H9 (cell line): ENCODE results near the gene GNPDA1. TPM values are rescaled to one million over a fixed set of nuclear protein-coding genes. Genes with fewer than 3 reads are reported as not detected.

Experiments used
- DNase-seq: peaks from one replicate; pipeline ENCODE4 v3.0.0-alpha.2; 2017
- H2AFZ ChIP-seq: one replicate; pipeline ENCODE4 v1.6.1; 2013; ENCODE audit warnings: mild to moderate bottlenecking, low read length, control low read depth, moderate library complexity
- H2AK5ac ChIP-seq: 2 replicates; pipeline ENCODE4 v1.6.1; 2013; ENCODE audit warnings: low read length, control low read depth, mixed read lengths; ENCODE audit not compliant: insufficient read length
- H2BK120ac ChIP-seq: one replicate; pipeline ENCODE4 v1.6.1; 2013; ENCODE audit warnings: low read depth, mild to moderate bottlenecking, low read length, control low read depth, inconsistent platforms; ENCODE audit not compliant: poor library complexity, severe bottlenecking
- H2BK12ac ChIP-seq: 2 replicates; pipeline ENCODE4 v1.6.1; 2013; ENCODE audit warnings: low read length, control low read depth, mixed read lengths, low read depth; ENCODE audit not compliant: insufficient read length
- H2BK15ac ChIP-seq: 2 replicates; pipeline ENCODE4 v1.6.1; 2013; ENCODE audit warnings: low read depth, low read length, control low read depth
- H2BK20ac ChIP-seq: one replicate; pipeline ENCODE4 v1.6.1; 2013; ENCODE audit warnings: low read depth, mild to moderate bottlenecking, low read length, control low read depth, inconsistent platforms; ENCODE audit not compliant: poor library complexity, severe bottlenecking
- H2BK5ac ChIP-seq: 2 replicates; pipeline ENCODE4 v1.6.1; 2013; ENCODE audit warnings: low read length, control low read depth, mixed read lengths; ENCODE audit not compliant: insufficient read length
- H3K14ac ChIP-seq: 2 replicates; pipeline ENCODE4 v1.6.1; 2013; ENCODE audit warnings: low read length, control low read depth; ENCODE audit not compliant: insufficient read depth
- H3K18ac ChIP-seq: 2 replicates; pipeline ENCODE4 v1.6.1; 2013; ENCODE audit warnings: low read depth, mild to moderate bottlenecking, mixed read lengths, low read length, control low read depth; ENCODE audit not compliant: insufficient read length
- H3K23ac ChIP-seq: 2 replicates; pipeline ENCODE4 v1.6.1; 2013; ENCODE audit warnings: low read length, control low read depth, mixed read lengths, low read depth; ENCODE audit not compliant: insufficient read length
- H3K23me2 ChIP-seq: 2 replicates; pipeline ENCODE4 v1.6.1; 2013; ENCODE audit warnings: low read depth, mild to moderate bottlenecking, mixed read lengths, low read length, control low read depth; ENCODE audit not compliant: insufficient read length, poor library complexity, severe bottlenecking
- H3K27ac ChIP-seq: 2 replicates; pipeline ENCODE4 v1.5.1; 2013; ENCODE audit warnings: low read length, control low read depth, mixed read lengths, low read depth; ENCODE audit not compliant: insufficient read length
- H3K27me3 ChIP-seq: 2 replicates; pipeline ENCODE4 v1.6.1; 2013; ENCODE audit warnings: low read length, control low read depth, inconsistent platforms; ENCODE audit not compliant: insufficient read depth
- H3K4ac ChIP-seq: 2 replicates; pipeline ENCODE4 v1.6.1; 2013; ENCODE audit warnings: low read depth, mild to moderate bottlenecking, control low read depth, inconsistent platforms, low read length, moderate library complexity
- H3K4me1 ChIP-seq: 2 replicates; pipeline ENCODE4 v1.6.1; 2013; ENCODE audit warnings: low read length, control low read depth, inconsistent platforms; ENCODE audit not compliant: insufficient read depth
- H3K4me2 ChIP-seq: 2 replicates; pipeline ENCODE4 v1.6.1; 2013; ENCODE audit warnings: low read length, control low read depth, mixed read lengths; ENCODE audit not compliant: insufficient read length, insufficient read depth
- H3K56ac ChIP-seq: 2 replicates; pipeline ENCODE4 v1.6.1; 2013; ENCODE audit warnings: low read depth, mild to moderate bottlenecking, mixed read lengths, low read length, control low read depth; ENCODE audit not compliant: insufficient read length
- H3K79me1 ChIP-seq: 2 replicates; pipeline ENCODE4 v1.6.1; 2013; ENCODE audit warnings: low read depth, mild to moderate bottlenecking, moderate library complexity, low read length, control low read depth, inconsistent platforms; ENCODE audit not compliant: insufficient read depth, poor library complexity, severe bottlenecking
- H3K79me2 ChIP-seq: 2 replicates; pipeline ENCODE4 v1.6.1; 2013; ENCODE audit warnings: low read length, control low read depth, inconsistent platforms; ENCODE audit not compliant: insufficient read depth
- H3K9ac ChIP-seq: 2 replicates; pipeline ENCODE4 v1.6.1; 2013; ENCODE audit warnings: low read length, control low read depth, mixed read lengths; ENCODE audit not compliant: insufficient read length; ENCODE audit errors: extremely low read depth
- H3K9me3 ChIP-seq: one replicate; pipeline ENCODE4 v1.6.1; 2013; ENCODE audit warnings: low read depth, low read length, inconsistent platforms; ENCODE audit not compliant: control insufficient read depth
- H3T11ph ChIP-seq: one replicate; pipeline ENCODE4 v1.6.1; 2013; ENCODE audit warnings: mild to moderate bottlenecking, low read length, control low read depth, inconsistent platforms
- H4K20me1 ChIP-seq: one replicate; pipeline ENCODE4 v1.6.1; 2013; ENCODE audit not compliant: control insufficient read depth, insufficient read length, insufficient read depth
- H4K5ac ChIP-seq: 2 replicates; pipeline ENCODE4 v1.6.1; 2013; ENCODE audit warnings: low read depth, mild to moderate bottlenecking, mixed read lengths, low read length, control low read depth; ENCODE audit not compliant: insufficient read length
- H4K8ac ChIP-seq: replicated peaks from 2 replicates; pipeline ENCODE4 v1.6.1; 2013; ENCODE audit warnings: low read length, control low read depth, mixed read lengths, low read depth; ENCODE audit not compliant: insufficient read length
- H4K91ac ChIP-seq: 2 replicates; pipeline ENCODE4 v1.6.1; 2013; ENCODE audit warnings: low read depth, mild to moderate bottlenecking, moderate library complexity, mixed read lengths, low read length, control low read depth; ENCODE audit not compliant: insufficient read length
- H3K27ac Mint-ChIP-seq, 3 experiments: 2 replicates in 2 of 3; 3 replicates in 1 of 3; pipeline ENCODE4 v1.8.0; 2020 to 2021; ENCODE audit warnings: mixed read lengths in 3 of 3, mild to moderate bottlenecking in 1 of 3, moderate library complexity in 1 of 3
- H3K27me3 Mint-ChIP-seq: 2 replicates; pipeline ENCODE4 v1.8.0; 2021; ENCODE audit warnings: low read depth, mild to moderate bottlenecking, moderate library complexity, mixed read lengths
- H3K36me3 Mint-ChIP-seq, 3 experiments: 2 replicates in 2 of 3; 3 replicates in 1 of 3; pipeline ENCODE4 v1.8.0; 2020 to 2021; ENCODE audit warnings: low read depth in 3 of 3, mixed read lengths in 3 of 3; ENCODE audit not compliant: insufficient read depth in 1 of 3
- H3K4me1 Mint-ChIP-seq, 2 experiments: 2 replicates each; pipeline ENCODE4 v1.8.0; 2020; ENCODE audit warnings: mixed read lengths in 2 of 2
- H3K4me3 Mint-ChIP-seq, 2 experiments: 2 replicates in 1 of 2; 3 replicates in 1 of 2; pipeline ENCODE4 v1.8.0; 2020 to 2021; ENCODE audit warnings: mild to moderate bottlenecking in 2 of 2, mixed read lengths in 2 of 2, moderate library complexity in 1 of 2
- H3K9me3 Mint-ChIP-seq, 2 experiments: 2 replicates in 1 of 2; 3 replicates in 1 of 2; pipeline ENCODE4 v1.8.0; 2020; ENCODE audit warnings: mild to moderate bottlenecking in 2 of 2, mixed read lengths in 2 of 2, moderate library complexity in 1 of 2
- CTCF ChIP-seq: fragments of 200-600 bp; sonication (generic); conservative IDR thresholded peaks from 3 replicates; pipeline ENCODE4 v1.8.0; 2021; ENCODE audit warnings: antibody characterized with exemption, mild to moderate bottlenecking
- WGBS: extraction: QIAGEN DNeasy Blood & Tissue Kit; methylation state at CpG from one replicate; pipeline ENCODE4 v1.1.7; 2013; ENCODE audit warnings: missing lambda C conversion rate, low lambda C conversion rate, mixed read lengths; ENCODE audit not compliant: insufficient read length; ENCODE audit errors: extremely low coverage; 5-methylcytosine and 5-hydroxymethylcytosine counted together
- total RNA-seq: library from RNA; stranded (reverse); gene quantifications from 2 replicates; pipeline ENCODE4 v1.2.1, GENCODE V29; 2021

GNPDA1 gene
- total RNA-seq, 1 experiment from 2014 or later, result 66.8 TPM

GRCh38 chr5:141965071-141965470 is 47.8 kb downstream of the GNPDA1 start:
- Histone ChIP-seq H4K5ac (no peak overlapping the region), H3K79me1 (no peaks in the 10 kb centered on the region), H3K18ac (no peak overlapping the region), H3K79me2 (no peaks in the 10 kb centered on the region), H4K20me1 (no peaks in the 10 kb centered on the region), H3K27me3 (no peaks in the 10 kb centered on the region), H4K91ac (no peak overlapping the region), H3K4ac (no peak overlapping the region), H2BK5ac (no peak overlapping the region), H3K56ac (no peak overlapping the region), H3K23ac (no peak overlapping the region), H4K8ac (no peak overlapping the region), H2BK15ac (no peak overlapping the region), H3T11ph (no peak overlapping the region), H3K9me3 (no peaks in the 10 kb centered on the region), H3K14ac (no peak overlapping the region), H3K4me2 (no peak overlapping the region), H2BK120ac (no peak overlapping the region), H2BK12ac (no peak overlapping the region), H3K9ac (no peak overlapping the region), H2BK20ac (no peak overlapping the region), H2AFZ (no peak overlapping the region), H3K4me1 (peaks cover 2% of the 10 kb centered on the region; the same call in 1 of the 2 replicates), H3K27ac (no peak overlapping the region), H3K23me2 (peaks cover 4% of the 10 kb centered on the region), H2AK5ac (no peak overlapping the region)
- no peaks in the 10 kb centered on the region for H3K9me3 Mint-ChIP-seq
- H3K4me1 Mint-ChIP-seq, result peaks cover 23 to 26% of the 10 kb centered on the region in 2 experiments
- H3K36me3 Mint-ChIP-seq, result no peaks in the 10 kb centered on the region
- DNase-seq, result no peak
- H3K27me3 Mint-ChIP-seq, result no peaks in the 10 kb centered on the region
- H3K4me3 Mint-ChIP-seq, result no peak overlapping the region
- TF ChIP-seq CTCF, result no peak
- no CpG with 5 or more reads among the region's 7 CpGs for WGBS
- no peak overlapping the region for H3K27ac Mint-ChIP-seq
